Caco-2 (cell line): ENCODE data around the gene CD1C. TPM values are rescaled to one million over a fixed set of nuclear protein-coding genes. Genes with fewer than 3 reads are reported as not detected.
"Not testable (repeated sequence)": the region's sequence is repeated elsewhere in the genome, so short reads cannot be mapped to it uniquely, and the experiment has no call there.

Experiments
- BruUV-seq: library from RNA; stranded (reverse); fragments of 400-500 nt; replicated peaks from 2 replicates; lab custom pipeline; 2021; lab: Mats Ljungman, UMichigan
- CTCF ChIA-PET: fragments of 300-600 bp; sonication (Branson Sonifier 250); formaldehyde crosslinking; loops from one replicate; lab custom pipeline; 2022; ENCODE audit warnings: antibody characterized with exemption; lab: Charles Lee
- POLR2A ChIA-PET: fragments of 300-600 bp; sonication (Branson Sonifier 250); formaldehyde crosslinking; loops from one replicate; lab custom pipeline; 2022; ENCODE audit warnings: antibody characterized with exemption; lab: Charles Lee
- DNase-seq, 2 experiments: peaks; one replicate each; pipeline versions ENCODE4 v3.0.0 to v3.0.0-alpha.2; 2020 to 2022
- H3K27me3 ChIP-seq: replicated peaks from 2 replicates; pipeline ENCODE4 v1.6.0; 2011; ENCODE audit warnings: low read length; ENCODE audit not compliant: control insufficient read depth, insufficient read depth
- H3K36me3 ChIP-seq: 2 replicates; pipeline ENCODE4 v1.5.1; 2011; ENCODE audit warnings: low read length; ENCODE audit not compliant: control insufficient read depth, insufficient read depth
- H3K4me1 ChIP-seq: fragments of 250-450 bp; sonication (Bioruptor Pico); 2 replicates; pipeline ENCODE4 v1.5.1; 2020; ENCODE audit warnings: mild to moderate bottlenecking
- H3K4me3 ChIP-seq: 2 replicates; pipeline ENCODE4 v1.5.1; 2011; ENCODE audit warnings: low read depth, mild to moderate bottlenecking, control low read depth, low read length
- H3K9me3 ChIP-seq: fragments of 250-450 bp; sonication (Bioruptor Pico); 2 replicates; pipeline ENCODE4 v1.5.1; 2020; ENCODE audit warnings: mild to moderate bottlenecking, moderate library complexity
- H3K27ac Mint-ChIP-seq: one replicate; pipeline ENCODE4 v1.8.0; 2022; ENCODE audit warnings: mixed read lengths; ENCODE audit not compliant: unreplicated experiment
- H3K27me3 Mint-ChIP-seq: one replicate; pipeline ENCODE4 v1.8.0; 2022; ENCODE audit warnings: mixed read lengths; ENCODE audit not compliant: insufficient read depth, unreplicated experiment
- H3K36me3 Mint-ChIP-seq: one replicate; pipeline ENCODE4 v1.8.0; 2022; ENCODE audit warnings: mild to moderate bottlenecking, mixed read lengths; ENCODE audit not compliant: insufficient read depth, unreplicated experiment
- H3K4me1 Mint-ChIP-seq: one replicate; pipeline ENCODE4 v1.8.0; 2022; ENCODE audit warnings: low read depth, mixed read lengths; ENCODE audit not compliant: unreplicated experiment
- H3K4me3 Mint-ChIP-seq: one replicate; pipeline ENCODE4 v1.8.0; 2022; ENCODE audit warnings: mild to moderate bottlenecking, moderate library complexity, mixed read lengths; ENCODE audit not compliant: unreplicated experiment
- H3K9me3 Mint-ChIP-seq: one replicate; pipeline ENCODE4 v1.8.0; 2022; ENCODE audit warnings: mixed read lengths; ENCODE audit not compliant: unreplicated experiment
- CTCF ChIP-seq, 2 experiments: fragments of 200-600 bp in 1 of 2; IDR thresholded peaks; 1 replicate in 1 of 2; 2 replicates in 1 of 2; pipeline versions ENCODE4 v1.5.1 to v1.8.0; 2011 to 2022; ENCODE audit warnings: antibody characterized with exemption in 1 of 2, control low read depth in 1 of 2, inconsistent platforms in 1 of 2, low read depth in 1 of 2, low read length in 1 of 2, mild to moderate bottlenecking in 1 of 2, moderate library complexity in 1 of 2; ENCODE audit not compliant: insufficient read depth in 1 of 2, severe bottlenecking in 1 of 2, unreplicated experiment in 1 of 2
- intact Hi-C: fragments of 100-400 bp; cut with micrococcal nuclease; formaldehyde crosslinking; loops from one replicate; pipeline ENCODE4 v1.10.0; 2022; ENCODE audit not compliant: unreplicated experiment
- total RNA-seq: library from RNA; stranded (reverse); gene quantifications from 2 replicates; pipeline ENCODE4 v1.2.3, GENCODE V29; 2022

Gene CD1C
- total RNA-seq, 1 experiment from 2014 or later: not detected

- no peak overlapping the region for H3K27ac Mint-ChIP-seq
- no TSS peak for BruUV-seq
- Histone ChIP-seq H3K36me3 (no peaks in the 10 kb centered on the region), H3K4me1 (no peaks in the 10 kb centered on the region), H3K9me3 (no peaks in the 10 kb centered on the region), H3K4me3 (no peak overlapping the region), H3K27me3 (no peaks in the 10 kb centered on the region)
- TF ChIP-seq CTCF (IDR thresholded peaks at IDR 0.05; ENCODE audit: insufficient read depth in 1 of 2, low read depth in 1 of 2, low read length in 1 of 2, severe bottlenecking in 1 of 2, unreplicated experiment in 1 of 2): no peak
- H3K27me3 Mint-ChIP-seq: peaks cover 3% of the 10 kb centered on the region
- ChIA-PET POLR2A (no interaction called here), CTCF (no interaction called here)
- no peaks in the 10 kb centered on the region for H3K9me3 Mint-ChIP-seq
- intact Hi-C loops: no loop called here
- H3K36me3 Mint-ChIP-seq: no peaks in the 10 kb centered on the region
- H3K4me1 Mint-ChIP-seq: no peaks in the 10 kb centered on the region
- no peak for DNase-seq
- no peak overlapping the region for H3K4me3 Mint-ChIP-seq
Measured at GRCh38 chr1:158335213-158335532, 45.5 kb downstream of the CD1C start.

GRCh38 chr1:158336413-158336812 is 46.7 kb downstream of the CD1C start:
- H3K36me3 Mint-ChIP-seq, H3K4me3 ChIP-seq, H3K4me3 Mint-ChIP-seq, H3K9me3 ChIP-seq, H3K27me3 Mint-ChIP-seq, POLR2A ChIA-PET, intact Hi-C loops, H3K36me3 ChIP-seq, H3K27ac Mint-ChIP-seq, H3K9me3 Mint-ChIP-seq, DNase-seq, H3K27me3 ChIP-seq, H3K4me1 ChIP-seq, BruUV-seq, CTCF ChIA-PET, H3K4me1 Mint-ChIP-seq: not testable (repeated sequence)

Other genes with a start within 250 kb of the CD1C start
- not detected in 2 replicates for gene CD1D, start 109.0 kb upstream of the CD1C start, total RNA-seq
- not detected in 2 replicates for gene CD1A, start 35.5 kb upstream of the CD1C start, total RNA-seq
- not detected in 2 replicates for gene CD1B, start 41.6 kb downstream of the CD1C start, total RNA-seq
- gene CD1E, start 64.0 kb downstream of the CD1C start, total RNA-seq: not detected in 2 replicates
- not detected in 2 replicates for gene OR10T2, start 109.5 kb downstream of the CD1C start, total RNA-seq
- gene OR10K2, start 136.3 kb downstream of the CD1C start, total RNA-seq: not detected in 2 replicates
- not detected in 2 replicates for gene OR10K1, start 171.9 kb downstream of the CD1C start, total RNA-seq
- gene OR10R2, start 182.3 kb downstream of the CD1C start, total RNA-seq: not detected in 2 replicates